Spleen (tissue), 11 donors: Measurements from ENCODE around the gene AKR1B15. TPM values are rescaled to one million over a fixed set of nuclear protein-coding genes. Genes with fewer than 3 reads are reported as not detected.
"Not testable (repeated sequence)": the region's sequence is repeated elsewhere in the genome, so short reads cannot be mapped to it uniquely, and the experiment has no call there.

Experiments
- DNase-seq: peaks from one replicate; pipeline ENCODE4 v3.0.0-alpha.2; 2020
- H3K27ac ChIP-seq, 8 donors: fragments of 200-600 bp; sonication (generic) in 7 of 8; 1 replicate in 4 of 8; 2 replicates in 4 of 8; pipeline versions ENCODE4 v1.5.0 to v1.8.0; 2016 to 2021; ENCODE audit warnings: inconsistent platforms in 4 of 8, mild to moderate bottlenecking in 4 of 8, moderate library complexity in 1 of 8
- H3K27me3 ChIP-seq, 7 donors: fragments of 200-600 bp; sonication (generic) in 6 of 7; replicated peaks in 1 of 7; 1 replicate in 4 of 7; 2 replicates in 3 of 7; pipeline versions ENCODE4 v1.5.0 to v1.8.0; 2016 to 2021; ENCODE audit warnings: inconsistent platforms in 3 of 7, mild to moderate bottlenecking in 1 of 7
- H3K36me3 ChIP-seq, 6 donors: fragments of 200-600 bp; sonication (generic) in 5 of 6; 1 replicate in 4 of 6; 2 replicates in 2 of 6; pipeline versions ENCODE4 v1.5.0 to v1.8.0; 2016 to 2021; ENCODE audit warnings: inconsistent platforms in 2 of 6
- H3K4me1 ChIP-seq, 6 donors: fragments of 200-600 bp; sonication (generic) in 5 of 6; 1 replicate in 3 of 6; 2 replicates in 3 of 6; pipeline versions ENCODE4 v1.5.0 to v1.8.0; 2016 to 2021; ENCODE audit warnings: inconsistent platforms in 3 of 6
- H3K4me3 ChIP-seq, 8 donors: fragments of 200-600 bp; sonication (generic) in 7 of 8; 1 replicate in 4 of 8; 2 replicates in 4 of 8; pipeline versions ENCODE4 v1.5.0 to v1.8.0; 2016 to 2021; ENCODE audit warnings: inconsistent platforms in 4 of 8, mild to moderate bottlenecking in 4 of 8, moderate library complexity in 2 of 8
- H3K9me3 ChIP-seq, 8 donors: fragments of 200-600 bp; sonication (generic) in 7 of 8; 1 replicate in 4 of 8; 2 replicates in 4 of 8; pipeline versions ENCODE4 v1.5.0 to v1.8.0; 2016 to 2021; ENCODE audit warnings: inconsistent platforms in 4 of 8
- CTCF ChIP-seq, 11 experiments: fragments of 200-600 bp in 7 of 11; fragments of 450-650 bp in 4 of 11; sonication (generic) in 4 of 11; IDR thresholded peaks in 8 of 11; conservative IDR thresholded peaks in 3 of 11; 1 replicate in 7 of 11; 2 replicates in 4 of 11; pipeline versions ENCODE4 v1.4.0 to v1.8.0; 2016 to 2021; ENCODE audit warnings: antibody characterized with exemption in 11 of 11, inconsistent platforms in 4 of 11, mild to moderate bottlenecking in 1 of 11
- POLR2A ChIP-seq, 3 donors: fragments of 450-650 bp; IDR thresholded peaks; one replicate each; pipeline ENCODE4 v1.5.1; 2017; ENCODE audit warnings: antibody characterized with exemption in 3 of 3, mild to moderate bottlenecking in 1 of 3
- POLR2AphosphoS5 ChIP-seq, 3 donors: sonication (generic); formaldehyde crosslinking; IDR thresholded peaks; one replicate each; pipeline ENCODE4 v1.5.1; 2017; ENCODE audit warnings: antibody characterized with exemption in 3 of 3
- WGBS, 5 donors: extraction: QIAGEN DNeasy Blood & Tissue Kit in 3 of 5; methylation state at CpG; one replicate each; pipeline versions ENCODE4 v1.1.5 to v1.1.7; 2013 to 2018; 5-methylcytosine and 5-hydroxymethylcytosine counted together
- intact Hi-C: fragments of 100-400 bp; cut with DNase I; formaldehyde crosslinking; loops from one replicate; pipeline ENCODE4 v1.15.0; 2023; ENCODE audit warnings: low total_unique reads
- polyA plus RNA-seq, 3 donors: library from polyadenylated mRNA; stranded (reverse); fragments of 200-250 nt; gene quantifications; one replicate each; pipeline ENCODE4 v1.2.1, GENCODE V29; 2013
- total RNA-seq, 7 donors: library from RNA; depleted of rRNA in 3 of 7; stranded (reverse); fragments of >200 nt in 3 of 7; fragmentation: NEBNext Ultra II Directional in 4 of 7; extraction: Animal tissue kit (Norgen Biotek cat#: 25700) in 4 of 7; gene quantifications; one replicate each; pipeline versions ENCODE4 v1.1.0 to v1.2.1, GENCODE V29; 2016 to 2021
- donor health status: healthy with polysubstance abuse.
- donor health status: DM: no; HTN: no; CAD: no; lungs with moderate emphysema.
- donor health status: DM: no; HTN: no; CAD: no.
- donor health status: Bipolar disorder and iron deficiency.
- donor health status: healthy.
- donor health status: DM: no; HTN: no; CAD: no.
- donor health status: DM: yes; HTN: yes; CAD: no.

Gene AKR1B15
- total and polyA plus RNA-seq, 10 donors: not detected

GRCh38 chr7:134515569-134516468 is 33.1 kb upstream of the AKR1B15 start:
- no peaks in the 10 kb centered on the region for H3K36me3 ChIP-seq
- H3K4me1 ChIP-seq: peaks cover 0 to 6% (median 0%) of the 10 kb centered on the region in 6 donors
- intact Hi-C loops: loop anchor here (10.0 kb wide), 1 partner anchor 89 kb away; no protein-coding TSS in a partner anchor
- WGBS, 5 donors: 74 to 86% (median 75%) methylated on average over 6 of the region's 6 CpGs
- TF ChIP-seq CTCF (IDR thresholded peaks at IDR 0.05 in 8 of 11, conservative IDR thresholded peaks at IDR 0.05 in 3 of 11): no peak
- no peak for TF ChIP-seq POLR2A (IDR thresholded peaks at IDR 0.05)
- TF ChIP-seq POLR2AphosphoS5 (IDR thresholded peaks at IDR 0.05): no peak
- no peak overlapping the region for H3K4me3 ChIP-seq
- DNase-seq: no peak
- no peaks in the 10 kb centered on the region for H3K9me3 ChIP-seq
- H3K27ac ChIP-seq: no peak overlapping the region
- H3K27me3 ChIP-seq: peaks cover 0 to 16% (median 0%) of the 10 kb centered on the region in 7 donors

- no peak for DNase-seq
- H3K4me3 ChIP-seq: no peak overlapping the region
- H3K9me3 ChIP-seq: no peaks in the 10 kb centered on the region
- H3K27ac ChIP-seq: no peak overlapping the region
- H3K4me1 ChIP-seq: no peaks in the 10 kb centered on the region
- intact Hi-C loops: no loop called here
- peaks cover 0 to 12% (median 0%) of the 10 kb centered on the region in 7 donors for H3K27me3 ChIP-seq
- WGBS, 5 donors: 78 to 92% (median 83%) methylated on average over 4 of the region's 4 CpGs
- H3K36me3 ChIP-seq: no peaks in the 10 kb centered on the region
- TF ChIP-seq CTCF (IDR thresholded peaks at IDR 0.05 in 8 of 11, conservative IDR thresholded peaks at IDR 0.05 in 3 of 11): no peak
- no peak for TF ChIP-seq POLR2AphosphoS5 (IDR thresholded peaks at IDR 0.05)
- no peak for TF ChIP-seq POLR2A (IDR thresholded peaks at IDR 0.05)
Measured at GRCh38 chr7:134520130-134520529, 28.8 kb upstream of the AKR1B15 start.

- no peak for DNase-seq
- intact Hi-C loops: no loop called here
- Histone ChIP-seq H3K4me1 (no peaks in the 10 kb centered on the region), H3K9me3 (no peaks in the 10 kb centered on the region), H3K4me3 (no peak overlapping the region), H3K36me3 (no peaks in the 10 kb centered on the region), H3K27me3 (peaks cover 0 to 12% (median 0%) of the 10 kb centered on the region in 7 donors), H3K27ac (no peak overlapping the region)
- no peak for TF ChIP-seq POLR2A (IDR thresholded peaks at IDR 0.05)
- no peak for TF ChIP-seq POLR2AphosphoS5 (IDR thresholded peaks at IDR 0.05)
- TF ChIP-seq CTCF (IDR thresholded peaks at IDR 0.05 in 8 of 11, conservative IDR thresholded peaks at IDR 0.05 in 3 of 11): no peak
- WGBS, 5 donors: 67 to 83% (median 74%) methylated on average over 5 of the region's 5 CpGs
Measured at GRCh38 chr7:134522601-134523000, 26.3 kb upstream of the AKR1B15 start.

GRCh38 chr7:134525449-134525848 is 23.5 kb upstream of the AKR1B15 start:
- H3K36me3 ChIP-seq, intact Hi-C loops, DNase-seq, H3K9me3 ChIP-seq, H3K4me1 ChIP-seq, H3K27ac ChIP-seq, H3K4me3 ChIP-seq, H3K27me3 ChIP-seq: not testable (repeated sequence)
- WGBS, 5 donors: 81 to 87% (median 86%) methylated on average over 3 of the region's 3 CpGs

- H3K4me1 ChIP-seq, H3K4me3 ChIP-seq, H3K9me3 ChIP-seq, H3K27ac ChIP-seq, H3K36me3 ChIP-seq, H3K27me3 ChIP-seq, DNase-seq, intact Hi-C loops: not testable (repeated sequence)
- WGBS, 5 donors: 77 to 95% (median 86%) methylated on average over 10 of the region's 10 CpGs
Measured at GRCh38 chr7:134526552-134527248, 22.2 kb upstream of the AKR1B15 start.
